AG04450 (cell line): Measurements from ENCODE around the gene SH3BP5L. TPM values are rescaled to one million over a fixed set of nuclear protein-coding genes. Genes with fewer than 3 reads are reported as not detected.

Source experiments
- CTCF ChIA-PET: fragments of 300-600, 350-600 bp; formaldehyde crosslinking; extraction: SDS; loops from one replicate; lab custom pipeline; 2022; ENCODE audit warnings: antibody characterized with exemption, inconsistent platforms; lab: Charles Lee
- POLR2A ChIA-PET: fragments of 350-600 bp; formaldehyde crosslinking; extraction: SDS; loops from one replicate; lab custom pipeline; 2021; ENCODE audit warnings: antibody characterized with exemption, inconsistent platforms; lab: Yijun Ruan, JAX
- DNase-seq: peaks from one replicate; pipeline ENCODE4 v3.0.0-alpha.2; 2011; ENCODE audit warnings: low read depth, low spot score
- H3K27ac ChIP-seq: one replicate; pipeline ENCODE4 v1.5.1; 2012; ENCODE audit warnings: low read depth, low read length, control low read depth
- H3K27me3 ChIP-seq: one replicate; pipeline ENCODE4 v1.6.0; 2012; ENCODE audit warnings: low read length; ENCODE audit not compliant: control insufficient read depth, insufficient read depth
- H3K4me3 ChIP-seq: 2 replicates; pipeline ENCODE4 v1.5.1; 2011; ENCODE audit warnings: mild to moderate bottlenecking, low read depth, low read length, control low read depth
- H3K9me3 ChIP-seq: 2 replicates; pipeline ENCODE4 v1.5.1; 2012; ENCODE audit warnings: low read length; ENCODE audit not compliant: control insufficient read depth, insufficient read depth
- polyA plus RNA-seq: library from polyadenylated mRNA; depleted of rRNA; stranded (reverse); fragments of >200 nt; gene quantifications from 2 replicates; pipeline ENCODE4 v1.2.3, GENCODE V29; 2011
- TF ChIP-seq, protein P1 (sequence below): IDR thresholded peaks from 2 replicates; pipeline ENCODE4 v1.5.1; 2011; ENCODE audit warnings: low read depth, low read length, control low read depth, inconsistent platforms

SH3BP5L gene
- polyA plus RNA-seq, 1 experiment: 15.3 TPM

DNA sequence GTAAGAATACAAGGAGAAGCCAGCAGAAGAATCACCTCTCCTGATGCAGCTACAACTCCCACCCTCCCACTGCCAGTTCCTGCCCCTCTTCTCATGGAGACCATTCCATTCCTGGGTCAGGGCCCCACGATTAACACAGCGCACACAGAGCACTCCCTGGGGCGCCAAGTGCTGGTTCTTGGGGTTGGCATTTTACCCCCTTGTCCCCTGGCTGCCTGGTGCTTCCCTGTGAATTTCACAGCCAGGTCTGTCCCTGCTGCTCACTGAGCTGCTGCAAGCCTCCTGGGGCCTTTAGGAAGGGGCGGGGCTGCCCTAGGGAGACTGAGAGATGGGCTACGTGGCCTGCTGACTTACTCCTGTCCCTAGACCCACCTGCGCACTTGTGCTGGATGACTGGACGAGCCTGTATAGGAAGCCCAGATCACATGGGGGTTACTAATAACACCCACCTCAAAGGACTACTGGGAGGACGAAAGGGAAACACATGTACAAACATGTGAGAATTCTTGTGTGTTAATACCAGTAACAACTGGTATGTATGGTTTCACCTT lies 17.1 kb upstream of the SH3BP5L start:
- CTCF ChIA-PET: interaction anchor here (1.1 to 2.6 kb wide), 5 partner anchors 8 to 30 kb away, joined by 4 to 15 read pairs (median 5); partner anchors contain the start of gene ZNF692

DNA sequence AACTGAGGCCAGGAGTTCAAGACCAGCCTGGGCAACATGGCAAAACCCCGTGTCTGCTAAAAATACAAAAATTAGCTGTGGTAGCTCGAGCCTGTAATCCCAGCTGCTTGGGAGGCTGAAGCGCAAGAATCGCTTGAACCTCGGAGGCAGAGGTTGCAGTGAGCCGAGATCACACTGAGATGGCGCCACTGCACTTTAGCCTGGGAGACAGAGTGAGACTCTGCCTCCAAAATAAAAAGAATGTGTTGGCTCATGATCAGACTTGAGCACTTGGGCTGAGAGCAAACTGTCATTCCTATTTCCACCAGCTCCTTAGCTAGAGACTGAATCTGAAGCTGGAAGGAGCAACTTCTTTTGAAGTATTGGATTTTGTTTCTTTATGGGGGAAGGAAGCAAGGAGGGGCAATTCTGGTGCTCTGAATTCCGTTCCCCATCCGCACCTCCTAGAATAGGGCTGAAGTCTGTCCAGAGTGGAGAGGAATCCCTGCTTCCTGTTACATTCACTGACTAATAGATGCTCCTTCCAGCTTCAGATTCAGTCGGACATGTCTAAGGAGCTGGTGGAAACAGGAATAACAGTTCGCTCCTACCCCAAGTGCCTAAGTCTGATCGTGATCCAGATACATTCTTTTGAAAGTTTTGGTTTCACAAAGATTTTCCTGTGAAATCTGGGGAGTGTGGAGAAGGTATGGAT lies 16.1 kb upstream of the SH3BP5L start:
- Histone ChIP-seq H3K4me3 (peak overlapping the region; percentile 15; the same call in 1 of the 2 replicates), H3K9me3 (no peaks in the 10 kb centered on the region; the same call in 1 of the 2 replicates), H3K27ac (peak overlapping the region; percentile 73), H3K27me3 (no peaks in the 10 kb centered on the region)
- CTCF ChIA-PET: interaction anchor here (1.0 to 2.6 kb wide), 9 partner anchors 9 to 84 kb away, joined by 3 to 15 read pairs (median 4); partner anchors contain the start of gene ZNF692
- DNase-seq: no peak
- POLR2A ChIA-PET: interaction anchor here (0.8 to 1.1 kb wide), 2 partner anchors 16 to 17 kb away, joined by 3 read pairs; partner anchors contain the start of gene ZNF692
- TF ChIP-seq, protein P1, sequence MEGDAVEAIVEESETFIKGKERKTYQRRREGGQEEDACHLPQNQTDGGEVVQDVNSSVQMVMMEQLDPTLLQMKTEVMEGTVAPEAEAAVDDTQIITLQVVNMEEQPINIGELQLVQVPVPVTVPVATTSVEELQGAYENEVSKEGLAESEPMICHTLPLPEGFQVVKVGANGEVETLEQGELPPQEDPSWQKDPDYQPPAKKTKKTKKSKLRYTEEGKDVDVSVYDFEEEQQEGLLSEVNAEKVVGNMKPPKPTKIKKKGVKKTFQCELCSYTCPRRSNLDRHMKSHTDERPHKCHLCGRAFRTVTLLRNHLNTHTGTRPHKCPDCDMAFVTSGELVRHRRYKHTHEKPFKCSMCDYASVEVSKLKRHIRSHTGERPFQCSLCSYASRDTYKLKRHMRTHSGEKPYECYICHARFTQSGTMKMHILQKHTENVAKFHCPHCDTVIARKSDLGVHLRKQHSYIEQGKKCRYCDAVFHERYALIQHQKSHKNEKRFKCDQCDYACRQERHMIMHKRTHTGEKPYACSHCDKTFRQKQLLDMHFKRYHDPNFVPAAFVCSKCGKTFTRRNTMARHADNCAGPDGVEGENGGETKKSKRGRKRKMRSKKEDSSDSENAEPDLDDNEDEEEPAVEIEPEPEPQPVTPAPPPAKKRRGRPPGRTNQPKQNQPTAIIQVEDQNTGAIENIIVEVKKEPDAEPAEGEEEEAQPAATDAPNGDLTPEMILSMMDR: peak; percentile 60

More for the DNA sequence above, 17.1 kb upstream of the SH3BP5L start:
- Histone ChIP-seq H3K27ac (no peak overlapping the region), H3K27me3 (no peaks in the 10 kb centered on the region), H3K4me3 (no peak overlapping the region), H3K9me3 (peaks cover 2% of the 10 kb centered on the region; the same call in 1 of the 2 replicates)
- DNase-seq: no peak
- POLR2A ChIA-PET: interaction anchor here (1.1 kb wide), 1 partner anchor 16 kb away, joined by 3 read pairs; the partner anchor contains the start of gene ZNF692
- TF ChIP-seq, protein P1: no peak

DNA sequence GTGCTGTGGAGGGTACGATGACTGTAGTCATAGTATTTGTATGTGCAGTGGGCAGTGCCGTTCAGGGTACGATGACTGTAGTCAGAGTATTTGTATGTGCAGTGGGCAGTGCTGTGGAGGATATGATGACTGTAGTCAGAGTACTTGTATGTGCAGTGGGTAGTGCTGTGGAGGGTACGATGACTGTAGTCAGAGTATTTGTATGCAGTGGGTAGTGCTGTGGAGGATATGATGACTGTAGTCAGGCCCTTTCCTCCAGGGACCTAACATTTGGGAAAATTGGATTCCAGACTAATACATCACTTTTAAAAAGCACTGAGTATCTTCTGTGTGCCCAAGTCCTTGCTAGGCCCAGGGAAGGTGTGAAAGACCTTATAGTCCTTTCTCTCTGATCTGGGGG lies 15.2 kb upstream of the SH3BP5L start:
- Histone ChIP-seq H3K4me3 (no peak overlapping the region), H3K9me3 (no peaks in the 10 kb centered on the region; the same call in 1 of the 2 replicates), H3K27me3 (no peaks in the 10 kb centered on the region), H3K27ac (no peak overlapping the region)
- ChIA-PET POLR2A (no interaction called here), CTCF (interaction anchor here (1.0 to 2.6 kb wide), 6 partner anchors 10 to 85 kb away, joined by 3 to 15 read pairs (median 4); partner anchors contain the start of gene ZNF692)
- no peak for DNase-seq
- TF ChIP-seq, protein P1: no peak

DNA sequence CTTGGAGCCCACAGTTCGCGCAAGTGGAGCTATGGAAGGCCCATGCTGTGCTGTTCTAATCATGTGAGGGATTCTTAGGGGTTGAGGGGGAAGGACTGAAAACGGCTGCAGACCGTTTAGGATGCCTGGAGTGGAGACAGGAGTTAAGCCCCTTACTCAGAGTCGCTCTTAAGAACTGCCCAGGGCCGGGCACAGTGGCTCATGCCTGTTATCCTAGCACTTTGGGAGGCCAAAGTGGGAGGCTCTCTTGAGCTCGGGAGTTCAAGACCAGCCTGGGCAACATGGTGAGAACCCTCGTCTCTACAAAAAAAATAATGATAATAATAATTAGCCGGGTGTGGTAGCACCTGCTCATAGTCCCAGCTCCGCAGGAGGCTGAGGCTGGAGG lies 13.4 kb upstream of the SH3BP5L start:
- ChIA-PET POLR2A (interaction anchor here (1.2 to 2.9 kb wide), 4 partner anchors 10 to 19 kb away, joined by 7 to 27 read pairs (median 13); partner anchors contain the start of genes SH3BP5L and ZNF692), CTCF (interaction anchor here (0.7 to 1.8 kb wide), 3 partner anchors 12 to 68 kb away, joined by 4 to 16 read pairs (median 4); partner anchors contain the start of gene ZNF692)
- peak overlapping the region; percentile 90 for H3K4me3 ChIP-seq
- peak overlapping the region; percentile 98 for H3K27ac ChIP-seq
- H3K9me3 ChIP-seq: no peaks in the 10 kb centered on the region; the same call in 1 of the 2 replicates
- TF ChIP-seq, protein P1: no peak
- H3K27me3 ChIP-seq: no peaks in the 10 kb centered on the region
- DNase-seq: no peak
